GM18951 (cell line): ENCODE measurements around the gene YY1.

Experiments
- POLR2A ChIP-seq: IDR thresholded peaks from 4 replicates; pipeline ENCODE4 v1.6.1; 2011; ENCODE audit warnings: mild to moderate bottlenecking; ENCODE audit not compliant: insufficient read length, insufficient read depth; ENCODE audit errors: extremely low read depth
- in situ Hi-C: fragments of 300-500 bp; cut with MboI; formaldehyde crosslinking; loops from one replicate; pipeline ENCODE4 v1.12.0; 2022; ENCODE audit warnings: low sequenced_read_pairs, mixed read lengths, inconsistent platforms; ENCODE audit not compliant: unreplicated experiment

YY1 gene

GRCh38 chr14:100323121-100323941, 84.4 kb downstream of the YY1 start, which contains the start of gene SLC25A47:
Gene SLC25A47, plus strand, starts transcription at chr14:100323339. Its CDS starts 76 bp downstream, at chr14:100323415.
- in situ Hi-C loops, result no loop called here
- no peak for TF ChIP-seq POLR2A

- in situ Hi-C loops, result no loop called here
- TF ChIP-seq POLR2A, result no peak
These were observed 85.0 kb downstream of the YY1 start for GRCh38 chr14:100323942-100324307.

- in situ Hi-C loops, result no loop called here
- TF ChIP-seq POLR2A, result no peak
These were observed 86.3 kb downstream of the YY1 start for GRCh38 chr14:100325231-100325632.

- in situ Hi-C loops, result no loop called here
- no peak for TF ChIP-seq POLR2A
These were observed 87.0 kb downstream of the YY1 start for GRCh38 chr14:100325958-100326357.

GRCh38 chr14:100327128-100327527, 88.2 kb downstream of the YY1 start:
- no peak for TF ChIP-seq POLR2A
- in situ Hi-C loops, result no loop called here

GRCh38 chr14:100328495-100329163, 89.7 kb downstream of the YY1 start:
- in situ Hi-C loops, result no loop called here
- no peak for TF ChIP-seq POLR2A

GRCh38 chr14:100329233-100330006, 90.5 kb downstream of the YY1 start:
- in situ Hi-C loops, result no loop called here
- no peak for TF ChIP-seq POLR2A

- in situ Hi-C loops, result no loop called here
- TF ChIP-seq POLR2A, result no peak
These were observed 91.0 kb downstream of the YY1 start for GRCh38 chr14:100330007-100330344.

- in situ Hi-C loops, result no loop called here
These were observed 91.5 kb downstream of the YY1 start for GRCh38 chr14:100330388-100330931.

GRCh38 chr14:100332071-100332639, 93.2 kb downstream of the YY1 start:
- in situ Hi-C loops, result no loop called here
- TF ChIP-seq POLR2A, result no peak

More at GRCh38 chr14:100330388-100330931, 91.5 kb downstream of the YY1 start:
- no peak for TF ChIP-seq POLR2A
